B cell (primary cell): ENCODE data around the gene TEDC1. TPM values are rescaled to one million over a fixed set of nuclear protein-coding genes. Genes with fewer than 3 reads are reported as not detected.

Experiments
- ATAC-seq: fragments of 200-7000 bp; cut with Tn5 transposase; one replicate; pipeline ENCODE4 v1.10.0; 2021; ENCODE audit warnings: low read depth, mild to moderate bottlenecking, moderate number of reproducible peaks, moderate library complexity
- CTCF ChIA-PET: fragments of 350-600 bp; sonication (Branson Sonifier 250); formaldehyde crosslinking; loops from one replicate; lab custom pipeline; 2021; ENCODE audit warnings: antibody characterized with exemption, inconsistent platforms; lab: Charles Lee
- POLR2A ChIA-PET: fragments of 350-600 bp; sonication (Branson Sonifier 250); formaldehyde crosslinking; loops from one replicate; lab custom pipeline; 2021; ENCODE audit warnings: antibody characterized with exemption; lab: Charles Lee
- DNase-seq: peaks from one replicate; pipeline ENCODE4 v3.0.0; 2013
- H2AFZ ChIP-seq: 2 replicates; pipeline ENCODE4 v1.6.1; 2012; ENCODE audit warnings: mild to moderate bottlenecking, low read depth, low read length; ENCODE audit not compliant: insufficient read depth, poor library complexity, severe bottlenecking
- H3K27ac ChIP-seq, 2 donors: 1 replicate in 1 of 2; 2 replicates in 1 of 2; pipeline ENCODE4 v1.5.1; 2012 to 2013; ENCODE audit warnings: low read length in 2 of 2, mild to moderate bottlenecking in 2 of 2, moderate library complexity in 1 of 2
- H3K27me3 ChIP-seq, 4 experiments: fragments of 200-600 bp in 1 of 4; sonication (generic) in 1 of 4; replicated peaks in 1 of 4; 1 replicate in 2 of 4; 2 replicates in 2 of 4; pipeline versions ENCODE4 v1.6.1 to v1.7.0; 2013 to 2016; ENCODE audit warnings: low read length in 3 of 4, mild to moderate bottlenecking in 2 of 4, mixed read lengths in 1 of 4, moderate library complexity in 1 of 4; ENCODE audit not compliant: insufficient read depth in 4 of 4, control insufficient read depth in 3 of 4; ENCODE audit errors: control extremely low read depth in 1 of 4
- H3K36me3 ChIP-seq, 2 experiments: replicated peaks in 1 of 2; 1 replicate in 1 of 2; 2 replicates in 1 of 2; pipeline versions ENCODE4 v1.6.1 to v1.7.1; 2013; ENCODE audit warnings: low read length in 1 of 2; ENCODE audit not compliant: insufficient read depth in 2 of 2, control insufficient read depth in 1 of 2; ENCODE audit errors: control extremely low read depth in 1 of 2, extremely low read depth in 1 of 2
- H3K4me1 ChIP-seq, 2 donors: fragments of 200-600 bp in 1 of 2; sonication (generic) in 1 of 2; 1 replicate in 1 of 2; 2 replicates in 1 of 2; pipeline versions ENCODE4 v1.5.1 to v1.6.1; 2013 to 2017; ENCODE audit warnings: low read length in 2 of 2; ENCODE audit not compliant: control insufficient read depth in 2 of 2, insufficient read depth in 2 of 2
- H3K4me2 ChIP-seq: replicated peaks from 2 replicates; pipeline ENCODE3; 2012; ENCODE audit warnings: mild to moderate bottlenecking, low read depth, low read length; ENCODE audit not compliant: poor library complexity, severe bottlenecking
- H3K4me3 ChIP-seq, 5 experiments: fragments of 200-600 bp in 1 of 5; sonication (generic) in 1 of 5; 1 replicate in 3 of 5; 2 replicates in 2 of 5; pipeline versions ENCODE4 v1.5.1 to v1.7.0; 2011 to 2016; ENCODE audit warnings: low read length in 4 of 5, mild to moderate bottlenecking in 4 of 5, low read depth in 2 of 5, control low read depth in 1 of 5, moderate library complexity in 1 of 5; ENCODE audit not compliant: insufficient read depth in 1 of 5; ENCODE audit errors: control extremely low read depth in 1 of 5, extremely low read depth in 1 of 5
- H3K79me2 ChIP-seq: fragments of 200-600 bp; sonication (generic); one replicate; pipeline ENCODE4 v1.6.0; 2016; ENCODE audit warnings: low read length; ENCODE audit not compliant: control insufficient read depth, insufficient read depth
- H3K9ac ChIP-seq: fragments of 200-600 bp; sonication (generic); 2 replicates; pipeline ENCODE4 v1.6.1; 2017; ENCODE audit warnings: mild to moderate bottlenecking, low read length, moderate library complexity
- H3K9me3 ChIP-seq, 3 donors: one replicate each; pipeline versions ENCODE4 v1.6.1 to v1.7.1; 2013; ENCODE audit warnings: low read length in 2 of 3; ENCODE audit not compliant: control insufficient read depth in 2 of 3, insufficient read depth in 1 of 3; ENCODE audit errors: control extremely low read depth in 1 of 3
- H4K20me1 ChIP-seq: 2 replicates; pipeline ENCODE4 v1.6.0; 2012; ENCODE audit warnings: mild to moderate bottlenecking, low read length; ENCODE audit not compliant: insufficient read depth, control insufficient read depth, poor library complexity, severe bottlenecking
- H3K27ac Mint-ChIP-seq: one replicate; pipeline ENCODE4 v1.8.0; 2021; ENCODE audit warnings: mixed read lengths
- H3K27me3 Mint-ChIP-seq: one replicate; pipeline ENCODE4 v1.8.0; 2021; ENCODE audit warnings: mixed read lengths
- H3K4me1 Mint-ChIP-seq: one replicate; pipeline ENCODE4 v1.8.0; 2021; ENCODE audit warnings: mixed read lengths
- H3K4me3 Mint-ChIP-seq: one replicate; pipeline ENCODE4 v1.8.0; 2021; ENCODE audit warnings: mixed read lengths
- H3K9me3 Mint-ChIP-seq: one replicate; pipeline ENCODE4 v1.8.0; 2022; ENCODE audit warnings: mixed read lengths; ENCODE audit not compliant: insufficient read depth
- EZH2 ChIP-seq: IDR thresholded peaks from 2 replicates; pipeline ENCODE4 v1.6.1; 2012; ENCODE audit warnings: borderline replicate concordance, low read depth, mild to moderate bottlenecking, moderate library complexity, low read length; ENCODE audit not compliant: insufficient read depth, poor library complexity, severe bottlenecking
- WGBS: methylation state at CpG from one replicate; pipeline ENCODE4 v1.1.5; 2013; ENCODE audit warnings: missing lambda C conversion rate; ENCODE audit not compliant: insufficient coverage; 5-methylcytosine and 5-hydroxymethylcytosine counted together
- intact Hi-C: fragments of 100-400 bp; cut with micrococcal nuclease; formaldehyde crosslinking; loops from one replicate; pipeline ENCODE4 v1.10.0; 2022
- polyA plus RNA-seq: library from polyadenylated mRNA; depleted of rRNA; stranded (reverse); fragments of >200 nt; gene quantifications from 2 replicates; pipeline ENCODE4 v1.2.3, GENCODE V29; 2012
- total RNA-seq, 2 donors: library from RNA; stranded (reverse); fragments of 120-200 nt in 1 of 2; gene quantifications; 1 replicate in 1 of 2; 2 replicates in 1 of 2; pipeline versions ENCODE4 v1.2.3 to v1.2.4, GENCODE V29; 2013 to 2022
- TF ChIP-seq, protein P1 (sequence below): fragments of 200-600 bp; IDR thresholded peaks from one replicate; pipeline ENCODE4 v1.8.0; 2022; ENCODE audit warnings: antibody characterized with exemption, mild to moderate bottlenecking

The TEDC1 gene
- total and polyA plus RNA-seq, 2 donors (not counting 1 experiment from before 2014, with no cell fraction given) = 19.7 to 22.2 TPM

DNA sequence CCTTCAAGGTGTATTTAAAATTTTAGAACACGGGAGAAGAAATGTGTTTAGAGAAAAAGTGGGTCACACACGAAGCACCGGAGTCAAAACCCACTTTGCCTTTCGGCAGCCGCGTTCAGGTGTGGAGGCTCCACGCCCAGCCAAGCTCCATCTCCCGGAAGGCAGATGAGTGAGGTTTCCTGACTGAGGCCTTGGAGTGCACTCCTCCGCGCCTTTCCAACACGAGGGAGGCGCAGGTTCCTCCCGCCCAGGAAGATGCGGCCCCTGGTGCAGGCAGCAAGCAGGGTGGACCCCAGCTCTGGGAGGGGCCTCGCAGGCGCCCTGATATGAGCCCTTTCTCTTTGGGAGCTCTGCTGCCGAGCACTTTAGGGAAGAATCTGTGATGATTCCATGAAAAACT is 48.9 kb upstream of the TEDC1 start:
- ATAC-seq (no peak), DNase-seq (no peak)
- no peak overlapping the region for H3K27ac Mint-ChIP-seq
- CTCF ChIA-PET = no interaction called here
- Histone ChIP-seq H3K4me1 (peaks cover 0 to 9% of the 10 kb centered on the region in 2 donors), H3K27me3 (no peaks in the 10 kb centered on the region), H3K36me3 (peaks cover 0 to 6% of the 10 kb centered on the region in 2 experiments), H4K20me1 (peaks cover 50% of the 10 kb centered on the region), H3K4me2 (no peak overlapping the region), H3K9me3 (peaks cover 0 to 6% (median 4%) of the 10 kb centered on the region in 3 donors), H3K9ac (no peak overlapping the region), H2AFZ (no peak overlapping the region), H3K79me2 (peaks cover 64% of the 10 kb centered on the region), H3K27ac (no peak overlapping the region), H3K4me3 (no peak overlapping the region)
- peaks cover 4% of the 10 kb centered on the region for H3K4me1 Mint-ChIP-seq
- no peaks in the 10 kb centered on the region for H3K9me3 Mint-ChIP-seq
- TF ChIP-seq, protein P1, sequence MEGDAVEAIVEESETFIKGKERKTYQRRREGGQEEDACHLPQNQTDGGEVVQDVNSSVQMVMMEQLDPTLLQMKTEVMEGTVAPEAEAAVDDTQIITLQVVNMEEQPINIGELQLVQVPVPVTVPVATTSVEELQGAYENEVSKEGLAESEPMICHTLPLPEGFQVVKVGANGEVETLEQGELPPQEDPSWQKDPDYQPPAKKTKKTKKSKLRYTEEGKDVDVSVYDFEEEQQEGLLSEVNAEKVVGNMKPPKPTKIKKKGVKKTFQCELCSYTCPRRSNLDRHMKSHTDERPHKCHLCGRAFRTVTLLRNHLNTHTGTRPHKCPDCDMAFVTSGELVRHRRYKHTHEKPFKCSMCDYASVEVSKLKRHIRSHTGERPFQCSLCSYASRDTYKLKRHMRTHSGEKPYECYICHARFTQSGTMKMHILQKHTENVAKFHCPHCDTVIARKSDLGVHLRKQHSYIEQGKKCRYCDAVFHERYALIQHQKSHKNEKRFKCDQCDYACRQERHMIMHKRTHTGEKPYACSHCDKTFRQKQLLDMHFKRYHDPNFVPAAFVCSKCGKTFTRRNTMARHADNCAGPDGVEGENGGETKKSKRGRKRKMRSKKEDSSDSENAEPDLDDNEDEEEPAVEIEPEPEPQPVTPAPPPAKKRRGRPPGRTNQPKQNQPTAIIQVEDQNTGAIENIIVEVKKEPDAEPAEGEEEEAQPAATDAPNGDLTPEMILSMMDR = no peak
- TF ChIP-seq EZH2 = no peak
- no peaks in the 10 kb centered on the region for H3K27me3 Mint-ChIP-seq
- WGBS = 86% methylated on average over 17 of the region's 17 CpGs
- H3K4me3 Mint-ChIP-seq = no peak overlapping the region
- intact Hi-C loops = no loop called here
- POLR2A ChIA-PET = no interaction called here

DNA sequence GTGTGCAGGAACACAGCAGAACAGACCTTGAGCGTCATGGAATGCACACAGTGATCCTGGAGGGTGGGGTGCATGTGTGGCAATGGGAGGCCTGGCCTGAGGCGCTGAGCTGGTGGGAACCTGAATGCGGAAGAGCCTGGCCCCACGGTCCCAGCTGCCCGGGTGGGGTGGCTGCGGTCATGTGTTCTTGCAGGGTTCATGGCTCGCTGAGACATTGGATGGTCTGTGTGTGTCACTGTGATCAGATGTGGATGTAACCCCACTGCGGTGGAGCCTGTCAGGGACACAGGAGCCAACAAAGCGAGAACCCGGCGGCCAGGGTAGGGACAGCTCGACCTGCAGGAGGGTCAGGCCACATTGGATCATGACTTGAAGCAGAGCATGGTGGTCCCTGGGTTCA is 48.2 kb upstream of the TEDC1 start:
- Mint-ChIP-seq H3K9me3 (no peaks in the 10 kb centered on the region), H3K4me3 (no peak overlapping the region), H3K27ac (no peak overlapping the region), H3K27me3 (no peaks in the 10 kb centered on the region), H3K4me1 (peaks cover 4% of the 10 kb centered on the region)
- Histone ChIP-seq H4K20me1 (peaks cover 50% of the 10 kb centered on the region), H3K9me3 (no peaks in the 10 kb centered on the region), H3K4me1 (peaks cover 0 to 3% of the 10 kb centered on the region in 2 donors), H3K4me2 (no peak overlapping the region), H3K4me3 (no peak overlapping the region), H2AFZ (no peak overlapping the region), H3K36me3 (peaks cover 0 to 6% of the 10 kb centered on the region in 2 experiments), H3K9ac (no peak overlapping the region), H3K79me2 (peaks cover 65% of the 10 kb centered on the region), H3K27me3 (no peaks in the 10 kb centered on the region), H3K27ac (no peak overlapping the region)
- DNase-seq (no peak), ATAC-seq (no peak)
- intact Hi-C loops = no loop called here
- 93% methylated on average over 12 of the region's 12 CpGs for WGBS
- TF ChIP-seq, protein P1 = no peak
- TF ChIP-seq EZH2 = no peak
- POLR2A ChIA-PET = no interaction called here
- CTCF ChIA-PET = no interaction called here
